B cell (primary cell): Measurements from ENCODE around the gene HK2. TPM values are rescaled to one million over a fixed set of nuclear protein-coding genes. Genes with fewer than 3 reads are reported as not detected.

Source experiments
- ATAC-seq: fragments of 200-7000 bp; cut with Tn5 transposase; one replicate; pipeline ENCODE4 v1.10.0; 2021; ENCODE audit warnings: low read depth, mild to moderate bottlenecking, moderate number of reproducible peaks, moderate library complexity
- CTCF ChIA-PET: fragments of 350-600 bp; sonication (Branson Sonifier 250); formaldehyde crosslinking; loops from one replicate; lab custom pipeline; 2021; ENCODE audit warnings: antibody characterized with exemption, inconsistent platforms; lab: Charles Lee
- POLR2A ChIA-PET: fragments of 350-600 bp; sonication (Branson Sonifier 250); formaldehyde crosslinking; loops from one replicate; lab custom pipeline; 2021; ENCODE audit warnings: antibody characterized with exemption; lab: Charles Lee
- DNase-seq: peaks from one replicate; pipeline ENCODE4 v3.0.0; 2013
- H2AFZ ChIP-seq: 2 replicates; pipeline ENCODE4 v1.6.1; 2012; ENCODE audit warnings: mild to moderate bottlenecking, low read depth, low read length; ENCODE audit not compliant: insufficient read depth, poor library complexity, severe bottlenecking
- H3K27ac ChIP-seq, 2 donors: 1 replicate in 1 of 2; 2 replicates in 1 of 2; pipeline ENCODE4 v1.5.1; 2012 to 2013; ENCODE audit warnings: low read length in 2 of 2, mild to moderate bottlenecking in 2 of 2, moderate library complexity in 1 of 2
- H3K27me3 ChIP-seq, 4 experiments: fragments of 200-600 bp in 1 of 4; sonication (generic) in 1 of 4; replicated peaks in 1 of 4; 1 replicate in 2 of 4; 2 replicates in 2 of 4; pipeline versions ENCODE4 v1.6.1 to v1.7.0; 2013 to 2016; ENCODE audit warnings: low read length in 3 of 4, mild to moderate bottlenecking in 2 of 4, mixed read lengths in 1 of 4, moderate library complexity in 1 of 4; ENCODE audit not compliant: insufficient read depth in 4 of 4, control insufficient read depth in 3 of 4; ENCODE audit errors: control extremely low read depth in 1 of 4
- H3K36me3 ChIP-seq, 2 experiments: replicated peaks in 1 of 2; 1 replicate in 1 of 2; 2 replicates in 1 of 2; pipeline versions ENCODE4 v1.6.1 to v1.7.1; 2013; ENCODE audit warnings: low read length in 1 of 2; ENCODE audit not compliant: insufficient read depth in 2 of 2, control insufficient read depth in 1 of 2; ENCODE audit errors: control extremely low read depth in 1 of 2, extremely low read depth in 1 of 2
- H3K4me1 ChIP-seq, 2 donors: fragments of 200-600 bp in 1 of 2; sonication (generic) in 1 of 2; 1 replicate in 1 of 2; 2 replicates in 1 of 2; pipeline versions ENCODE4 v1.5.1 to v1.6.1; 2013 to 2017; ENCODE audit warnings: low read length in 2 of 2; ENCODE audit not compliant: control insufficient read depth in 2 of 2, insufficient read depth in 2 of 2
- H3K4me2 ChIP-seq: replicated peaks from 2 replicates; pipeline ENCODE3; 2012; ENCODE audit warnings: mild to moderate bottlenecking, low read depth, low read length; ENCODE audit not compliant: poor library complexity, severe bottlenecking
- H3K4me3 ChIP-seq, 5 experiments: fragments of 200-600 bp in 1 of 5; sonication (generic) in 1 of 5; 1 replicate in 3 of 5; 2 replicates in 2 of 5; pipeline versions ENCODE4 v1.5.1 to v1.7.0; 2011 to 2016; ENCODE audit warnings: low read length in 4 of 5, mild to moderate bottlenecking in 4 of 5, low read depth in 2 of 5, control low read depth in 1 of 5, moderate library complexity in 1 of 5; ENCODE audit not compliant: insufficient read depth in 1 of 5; ENCODE audit errors: control extremely low read depth in 1 of 5, extremely low read depth in 1 of 5
- H3K79me2 ChIP-seq: fragments of 200-600 bp; sonication (generic); one replicate; pipeline ENCODE4 v1.6.0; 2016; ENCODE audit warnings: low read length; ENCODE audit not compliant: control insufficient read depth, insufficient read depth
- H3K9ac ChIP-seq: fragments of 200-600 bp; sonication (generic); 2 replicates; pipeline ENCODE4 v1.6.1; 2017; ENCODE audit warnings: mild to moderate bottlenecking, low read length, moderate library complexity
- H3K9me3 ChIP-seq, 3 donors: one replicate each; pipeline versions ENCODE4 v1.6.1 to v1.7.1; 2013; ENCODE audit warnings: low read length in 2 of 3; ENCODE audit not compliant: control insufficient read depth in 2 of 3, insufficient read depth in 1 of 3; ENCODE audit errors: control extremely low read depth in 1 of 3
- H4K20me1 ChIP-seq: 2 replicates; pipeline ENCODE4 v1.6.0; 2012; ENCODE audit warnings: mild to moderate bottlenecking, low read length; ENCODE audit not compliant: insufficient read depth, control insufficient read depth, poor library complexity, severe bottlenecking
- H3K27ac Mint-ChIP-seq: one replicate; pipeline ENCODE4 v1.8.0; 2021; ENCODE audit warnings: mixed read lengths
- H3K27me3 Mint-ChIP-seq: one replicate; pipeline ENCODE4 v1.8.0; 2021; ENCODE audit warnings: mixed read lengths
- H3K4me1 Mint-ChIP-seq: one replicate; pipeline ENCODE4 v1.8.0; 2021; ENCODE audit warnings: mixed read lengths
- H3K4me3 Mint-ChIP-seq: one replicate; pipeline ENCODE4 v1.8.0; 2021; ENCODE audit warnings: mixed read lengths
- H3K9me3 Mint-ChIP-seq: one replicate; pipeline ENCODE4 v1.8.0; 2022; ENCODE audit warnings: mixed read lengths; ENCODE audit not compliant: insufficient read depth
- CTCF ChIP-seq: fragments of 200-600 bp; IDR thresholded peaks from one replicate; pipeline ENCODE4 v1.8.0; 2022; ENCODE audit warnings: antibody characterized with exemption, mild to moderate bottlenecking
- EZH2 ChIP-seq: IDR thresholded peaks from 2 replicates; pipeline ENCODE4 v1.6.1; 2012; ENCODE audit warnings: borderline replicate concordance, low read depth, mild to moderate bottlenecking, moderate library complexity, low read length; ENCODE audit not compliant: insufficient read depth, poor library complexity, severe bottlenecking
- WGBS: methylation state at CpG from one replicate; pipeline ENCODE4 v1.1.5; 2013; ENCODE audit warnings: missing lambda C conversion rate; ENCODE audit not compliant: insufficient coverage; 5-methylcytosine and 5-hydroxymethylcytosine counted together
- intact Hi-C: fragments of 100-400 bp; cut with micrococcal nuclease; formaldehyde crosslinking; loops from one replicate; pipeline ENCODE4 v1.10.0; 2022
- polyA plus RNA-seq: library from polyadenylated mRNA; depleted of rRNA; stranded (reverse); fragments of >200 nt; gene quantifications from 2 replicates; pipeline ENCODE4 v1.2.3, GENCODE V29; 2012
- total RNA-seq, 2 donors: library from RNA; stranded (reverse); fragments of 120-200 nt in 1 of 2; gene quantifications; 1 replicate in 1 of 2; 2 replicates in 1 of 2; pipeline versions ENCODE4 v1.2.3 to v1.2.4, GENCODE V29; 2013 to 2022

Gene HK2
- total and polyA plus RNA-seq, 2 donors (not counting 1 experiment from before 2014, with no cell fraction given), result 5.0 to 5.7 TPM

GRCh38 chr2:74880054-74880728, 46.3 kb downstream of the HK2 start:
- Histone ChIP-seq H4K20me1 (no peaks in the 10 kb centered on the region), H3K9ac (no peak overlapping the region), H3K79me2 (no peaks in the 10 kb centered on the region), H3K36me3 (peaks cover 5 to 86% of the 10 kb centered on the region in 2 experiments), H3K4me3 (no peak overlapping the region), H3K27me3 (no peaks in the 10 kb centered on the region), H3K9me3 (no peaks in the 10 kb centered on the region), H3K4me2 (no peak overlapping the region), H2AFZ (no peak overlapping the region), H3K27ac (no peak overlapping the region), H3K4me1 (peaks cover 0 to 3% of the 10 kb centered on the region in 2 donors)
- Mint-ChIP-seq H3K27me3 (no peaks in the 10 kb centered on the region), H3K4me1 (no peaks in the 10 kb centered on the region), H3K27ac (no peak overlapping the region), H3K9me3 (no peaks in the 10 kb centered on the region), H3K4me3 (no peak overlapping the region)
- intact Hi-C loops, result no loop called here
- ATAC-seq, result no peak
- WGBS, result over 99% methylated on average over 21 of the region's 24 CpGs
- no peak for DNase-seq
- no peak for TF ChIP-seq EZH2
- TF ChIP-seq CTCF, result no peak
- ChIA-PET POLR2A (no interaction called here), CTCF (no interaction called here)

- intact Hi-C loops, result no loop called here
These were observed 47.2 kb downstream of the HK2 start for GRCh38 chr2:74881176-74881575.

More at GRCh38 chr2:74881176-74881575, 47.2 kb downstream of the HK2 start:
- Histone ChIP-seq H3K4me2 (no peak overlapping the region), H3K9ac (no peak overlapping the region), H3K27me3 (no peaks in the 10 kb centered on the region), H3K27ac (no peak overlapping the region), H2AFZ (no peak overlapping the region), H4K20me1 (no peaks in the 10 kb centered on the region), H3K9me3 (no peaks in the 10 kb centered on the region), H3K4me3 (no peak overlapping the region), H3K36me3 (peaks cover 5 to 90% of the 10 kb centered on the region in 2 experiments), H3K4me1 (peaks cover 0 to under 1% of the 10 kb centered on the region in 2 donors), H3K79me2 (no peaks in the 10 kb centered on the region)
- Mint-ChIP-seq H3K4me3 (no peak overlapping the region), H3K9me3 (no peaks in the 10 kb centered on the region), H3K27me3 (no peaks in the 10 kb centered on the region), H3K27ac (no peak overlapping the region), H3K4me1 (no peaks in the 10 kb centered on the region)
- CTCF ChIA-PET, result no interaction called here
- 89% methylated on average over 3 of the region's 5 CpGs for WGBS
- TF ChIP-seq CTCF (no peak), EZH2 (no peak)
- ATAC-seq (no peak), DNase-seq (no peak)
- POLR2A ChIA-PET, result no interaction called here
